Head of caudate nucleus (tissue), 42 donors: ENCODE measurements around the gene ZNF469.

Source experiments
- DNase-seq, 42 donors: peaks; one replicate each; pipeline versions ENCODE4 v3.0.0 to v3.0.0-alpha.2; 2020 to 2021; ENCODE audit warnings: mixed read lengths in 7 of 42
- intact Hi-C: fragments of 100-400 bp; cut with DNase I; formaldehyde crosslinking; loops from one replicate; pipeline ENCODE4 v1.15.0; 2022

Gene ZNF469

DNA sequence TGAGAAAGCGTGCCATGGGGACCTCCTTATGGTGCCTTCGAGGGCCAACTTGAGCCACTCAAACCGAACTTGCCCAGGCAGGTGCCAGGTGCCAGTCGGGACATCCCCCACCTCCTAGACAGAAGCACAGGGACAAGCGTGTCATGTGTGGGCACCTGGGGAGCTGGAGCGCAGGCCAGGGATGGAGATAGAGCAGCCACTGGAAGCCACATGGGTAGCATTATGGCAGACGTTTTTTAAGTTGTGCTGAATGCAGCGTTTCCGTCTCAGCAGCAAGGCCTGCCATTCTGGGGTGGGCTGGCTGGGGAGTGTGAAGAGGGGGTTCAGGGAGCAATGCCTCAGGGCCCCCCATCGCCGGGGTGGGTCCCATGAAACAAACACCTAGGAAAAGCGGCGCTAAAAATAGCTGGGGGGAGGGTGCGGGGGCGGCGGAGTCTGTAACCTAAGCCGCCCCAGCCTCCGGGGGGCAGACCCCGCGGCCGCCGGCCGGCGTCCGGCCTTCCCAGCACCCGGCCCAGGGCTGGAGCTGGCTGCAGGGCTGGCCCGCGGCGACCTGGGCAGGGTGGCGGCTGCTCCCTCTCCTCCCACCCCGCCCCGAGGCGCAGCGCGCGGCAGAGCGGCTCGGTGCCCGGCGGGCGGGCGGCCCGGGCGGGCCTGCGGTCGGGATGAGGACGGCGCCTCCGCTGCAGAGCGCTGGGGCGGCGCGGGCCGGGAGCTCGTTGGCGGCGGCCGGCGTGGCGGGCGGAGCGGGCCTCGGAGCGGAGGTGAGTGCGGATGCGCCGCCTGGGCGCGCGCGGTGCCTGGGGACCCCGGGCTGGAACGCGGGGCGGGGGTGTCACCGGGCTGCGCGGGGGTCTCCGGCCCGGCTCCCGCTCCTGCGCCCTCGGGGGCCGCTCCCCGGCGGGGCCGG is at the start of gene ZNF469:
ZNF469 (plus strand) TSS at position 469 of the 910 bp plus-strand sequence. CDS start 44,512 bp downstream, outside the sequence.
- intact Hi-C loops = no loop called here
- peak in 9 of 42 donors; percentile 17 to 49 (median 29) for DNase-seq

- intact Hi-C loops = no loop called here
- no peak for DNase-seq
These were observed 48.6 kb upstream of the ZNF469 start for GRCh38 chr16:88333848-88334777.

DNA sequence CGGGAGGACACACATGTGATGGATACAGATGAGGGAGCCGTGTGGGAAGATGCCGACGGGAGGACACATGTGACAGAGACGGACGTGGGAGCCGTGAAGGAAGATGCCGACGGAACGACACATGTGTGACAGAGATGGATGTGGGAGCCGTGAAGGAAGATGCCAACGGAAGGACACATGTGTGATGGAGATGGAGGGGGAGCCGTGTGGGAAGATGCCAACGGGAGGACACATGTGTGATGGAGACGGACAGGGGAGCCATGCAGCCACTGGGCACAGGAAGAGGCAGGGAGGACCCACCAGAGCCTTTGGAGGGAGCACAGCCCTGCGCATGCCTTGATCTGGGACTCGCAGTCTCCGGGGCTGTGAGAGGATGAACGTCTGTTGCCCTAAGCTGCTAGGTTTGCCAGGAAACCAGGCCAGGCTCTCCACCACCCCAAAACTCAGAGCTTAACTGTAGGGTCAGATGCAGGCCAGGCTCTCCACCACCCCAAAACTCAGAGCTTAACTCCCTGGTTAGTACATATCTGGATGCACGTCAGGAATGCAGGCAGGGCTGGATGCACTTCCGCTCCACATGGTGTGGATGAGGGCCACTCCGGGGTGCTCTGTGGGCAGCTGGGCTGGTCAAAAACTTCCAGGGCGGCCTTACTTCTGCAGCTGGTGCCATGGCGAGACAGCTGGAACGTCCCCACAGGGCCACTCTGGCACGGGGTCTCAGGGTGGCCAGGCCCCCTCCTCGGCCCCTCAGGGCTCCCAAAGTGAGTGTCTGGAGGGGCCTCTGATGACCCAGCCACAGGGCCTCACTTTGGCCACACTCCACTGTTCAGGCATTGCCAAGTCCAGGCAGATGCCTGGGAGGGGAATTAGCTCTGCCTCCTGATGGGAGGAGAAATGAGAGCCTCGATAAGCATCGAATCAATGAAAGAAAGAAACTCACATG is 47.7 kb upstream of the ZNF469 start:
- intact Hi-C loops = no loop called here
- no peak for DNase-seq

GRCh38 chr16:88337021-88337420 is 45.7 kb upstream of the ZNF469 start:
- DNase-seq = no peak
- intact Hi-C loops = no loop called here

GRCh38 chr16:88337538-88337937 is 45.2 kb upstream of the ZNF469 start:
- DNase-seq = no peak
- intact Hi-C loops = no loop called here

- no peak for DNase-seq
- intact Hi-C loops = no loop called here
These were observed 44.6 kb upstream of the ZNF469 start for GRCh38 chr16:88338111-88338510.

DNA sequence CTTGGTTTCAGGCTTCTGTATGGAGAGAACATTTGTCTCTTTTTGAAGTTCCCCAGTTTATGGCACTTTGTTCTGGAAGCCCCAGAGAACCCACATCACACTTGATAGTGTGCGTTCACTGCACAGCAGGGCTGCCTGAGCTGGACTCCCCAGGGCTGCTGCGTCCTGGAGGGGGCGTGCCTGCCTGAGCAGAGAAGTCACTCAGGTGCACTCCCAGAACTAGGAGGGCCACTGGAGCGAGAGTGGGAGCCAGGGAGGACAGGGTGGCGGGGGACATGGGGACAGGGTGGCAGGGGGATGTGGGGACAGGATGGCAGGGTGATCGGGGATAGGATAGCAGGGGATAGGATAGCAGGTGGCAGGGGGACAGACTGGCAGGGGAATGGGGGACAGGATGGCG is 43.9 kb upstream of the ZNF469 start:
- no peak for DNase-seq
- intact Hi-C loops = no loop called here

GRCh38 chr16:88339930-88340754 is 42.6 kb upstream of the ZNF469 start:
- peak in 3 of 42 donors; percentile 21 to 37 (median 34) for DNase-seq
- intact Hi-C loops = no loop called here

GRCh38 chr16:88340755-88341150 is 42.0 kb upstream of the ZNF469 start:
- intact Hi-C loops = no loop called here
- DNase-seq = no peak

DNA sequence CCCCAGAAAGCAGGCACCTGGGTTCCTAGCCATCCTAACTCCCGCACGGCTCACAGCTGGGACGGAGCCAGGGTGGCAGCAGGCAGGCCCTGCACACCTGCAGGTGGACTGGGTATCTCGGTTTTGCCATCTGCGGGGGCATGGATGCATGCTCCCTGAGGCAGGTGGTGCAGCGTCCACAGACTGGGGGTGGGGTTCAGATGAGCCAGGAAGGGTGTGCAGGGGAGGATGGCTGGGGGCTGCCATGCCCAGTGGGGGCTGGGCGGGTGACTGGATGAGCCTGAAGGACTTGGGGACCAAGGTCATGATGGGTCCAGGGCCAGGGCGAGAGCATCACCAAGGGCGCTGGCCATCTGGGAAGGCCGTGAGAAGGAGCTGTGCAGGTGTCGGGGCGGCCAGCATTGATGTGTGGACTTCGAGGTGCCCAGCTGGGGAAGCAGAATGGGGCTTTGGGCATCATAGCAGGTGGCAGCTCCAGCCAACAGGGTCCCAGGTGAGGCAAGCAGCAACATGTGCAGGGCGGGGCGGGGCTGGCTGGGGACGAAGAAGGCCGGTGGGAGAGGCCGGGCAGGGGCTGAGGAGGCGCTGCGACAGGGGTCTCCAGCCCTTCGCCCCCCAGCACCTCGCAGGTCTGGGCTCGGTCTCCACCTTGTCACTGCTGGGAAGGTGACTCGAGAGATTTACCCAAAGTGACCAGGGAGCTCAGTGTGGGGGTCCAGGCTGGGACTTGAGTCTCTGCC is 41.0 kb upstream of the ZNF469 start:
- DNase-seq = no peak
- intact Hi-C loops = no loop called here

- no peak for DNase-seq
- intact Hi-C loops = no loop called here
These were observed 40.3 kb upstream of the ZNF469 start for GRCh38 chr16:88342491-88342890.

DNA sequence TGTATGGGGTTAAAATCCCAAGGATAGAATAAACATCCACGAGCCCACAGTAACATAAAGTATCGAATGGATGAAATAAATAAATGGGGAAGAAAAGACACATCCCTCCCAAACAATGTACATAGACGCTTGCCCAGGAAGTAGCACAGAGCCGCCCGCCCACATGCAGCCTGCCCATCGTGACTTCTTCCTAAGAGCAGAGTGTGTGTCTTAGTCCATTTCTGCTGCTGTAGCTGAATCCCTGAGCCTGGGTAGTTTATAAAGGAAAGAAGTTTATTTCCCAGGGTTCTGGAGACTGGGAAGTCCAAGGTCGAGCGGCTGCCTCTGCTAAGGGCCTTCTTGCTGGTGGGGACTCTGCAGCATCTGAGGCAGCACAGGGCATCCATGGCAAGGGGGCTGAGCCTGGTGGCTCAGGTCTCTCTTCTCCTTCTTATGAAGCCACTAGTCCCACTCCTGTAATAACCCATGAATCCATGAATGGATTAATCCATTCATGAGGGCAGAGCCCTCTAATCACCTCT is 39.4 kb upstream of the ZNF469 start:
- DNase-seq = no peak
- intact Hi-C loops = no loop called here

GRCh38 chr16:88344411-88345030 is 38.2 kb upstream of the ZNF469 start:
- intact Hi-C loops = no loop called here

GRCh38 chr16:88345031-88345720 is 37.6 kb upstream of the ZNF469 start:
- intact Hi-C loops = no loop called here

More at GRCh38 chr16:88344411-88345030, 38.2 kb upstream of the ZNF469 start:
- no peak for DNase-seq

DNA sequence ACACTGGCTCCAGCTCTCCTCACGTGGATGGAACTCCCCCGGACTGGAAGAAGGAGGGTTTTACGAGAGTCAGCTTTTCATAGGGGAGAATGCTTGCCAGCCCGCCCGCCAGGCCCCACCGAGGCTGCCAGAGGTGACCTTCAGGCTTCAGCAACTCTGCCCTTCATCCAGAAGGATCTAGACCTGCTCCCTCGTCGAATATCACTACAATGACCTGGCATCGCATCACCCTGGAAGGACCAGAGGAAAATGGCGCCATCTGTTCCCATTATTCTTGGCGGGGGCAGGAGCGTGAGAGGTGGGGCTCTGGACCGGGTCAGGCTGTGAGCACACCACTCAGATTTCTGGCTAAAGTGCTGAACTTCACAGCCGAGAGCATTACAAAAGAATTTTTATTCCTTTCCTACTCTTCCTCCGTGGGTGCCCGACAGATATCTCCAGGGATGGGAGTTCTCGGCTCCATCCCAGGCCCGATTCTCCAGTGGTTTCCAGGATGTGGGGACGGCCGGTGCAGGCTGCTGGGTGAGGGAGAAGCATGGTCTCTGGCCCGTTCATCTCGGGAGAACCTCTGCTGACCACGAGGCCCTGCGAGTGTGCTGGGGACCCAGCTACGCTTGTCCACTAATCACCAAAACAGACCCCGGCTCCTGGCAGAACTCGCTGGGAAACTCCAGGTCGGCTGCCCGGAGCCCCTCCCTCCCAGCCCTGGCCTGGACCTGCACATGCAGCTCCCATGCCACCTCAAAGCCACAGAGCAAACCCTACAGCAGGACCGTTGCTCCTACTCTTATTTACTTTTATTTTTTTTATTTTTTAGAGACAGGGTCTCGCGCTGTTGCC is 36.8 kb upstream of the ZNF469 start:
- DNase-seq = peak in 1 of 42 donors; percentile 1

More at GRCh38 chr16:88345031-88345720, 37.6 kb upstream of the ZNF469 start:
- peak in 1 of 42 donors; percentile 2 for DNase-seq

More for the DNA sequence above, 36.8 kb upstream of the ZNF469 start:
- intact Hi-C loops = no loop called here
